ENCODE data around the gene CBX2. TPM values are rescaled to one million over a fixed set of nuclear protein-coding genes. Genes with fewer than 3 reads are reported as not detected.

CBX2 gene
- total and polyA plus RNA-seq, 8 donors, result 1.1 to 3.2 (median 2.5) TPM

GRCh38 chr17:79802736-79803420 lies 24.9 kb downstream of the CBX2 start:
- DNase-seq (no peak), ATAC-seq (no peak), FAIRE-seq (no peak)
- TF ChIP-seq, protein P1, sequence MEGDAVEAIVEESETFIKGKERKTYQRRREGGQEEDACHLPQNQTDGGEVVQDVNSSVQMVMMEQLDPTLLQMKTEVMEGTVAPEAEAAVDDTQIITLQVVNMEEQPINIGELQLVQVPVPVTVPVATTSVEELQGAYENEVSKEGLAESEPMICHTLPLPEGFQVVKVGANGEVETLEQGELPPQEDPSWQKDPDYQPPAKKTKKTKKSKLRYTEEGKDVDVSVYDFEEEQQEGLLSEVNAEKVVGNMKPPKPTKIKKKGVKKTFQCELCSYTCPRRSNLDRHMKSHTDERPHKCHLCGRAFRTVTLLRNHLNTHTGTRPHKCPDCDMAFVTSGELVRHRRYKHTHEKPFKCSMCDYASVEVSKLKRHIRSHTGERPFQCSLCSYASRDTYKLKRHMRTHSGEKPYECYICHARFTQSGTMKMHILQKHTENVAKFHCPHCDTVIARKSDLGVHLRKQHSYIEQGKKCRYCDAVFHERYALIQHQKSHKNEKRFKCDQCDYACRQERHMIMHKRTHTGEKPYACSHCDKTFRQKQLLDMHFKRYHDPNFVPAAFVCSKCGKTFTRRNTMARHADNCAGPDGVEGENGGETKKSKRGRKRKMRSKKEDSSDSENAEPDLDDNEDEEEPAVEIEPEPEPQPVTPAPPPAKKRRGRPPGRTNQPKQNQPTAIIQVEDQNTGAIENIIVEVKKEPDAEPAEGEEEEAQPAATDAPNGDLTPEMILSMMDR (IDR thresholded peaks at IDR 0.05), result no peak
- intact Hi-C loops (cut with DNase I), result loop anchor here in 1 of 3 donors (10.0 kb wide), 1 partner anchor 182 kb away; no protein-coding TSS in a partner anchor
- Histone ChIP-seq H3K27me3 (peaks cover 3 to 83% (median 28%) of the 10 kb centered on the region in 4 donors), H3K27ac (no peak overlapping the region), H3K4me3 (no peak overlapping the region), H3K4me1 (peaks cover 9 to 23% (median 22%) of the 10 kb centered on the region in 3 donors), H3K9me3 (no peaks in the 10 kb centered on the region), H3K36me3 (no peaks in the 10 kb centered on the region)
- 6 to 9% methylated on average over 31 to 57 of the region's 57 CpGs for WGBS, 2 donors

DNA sequence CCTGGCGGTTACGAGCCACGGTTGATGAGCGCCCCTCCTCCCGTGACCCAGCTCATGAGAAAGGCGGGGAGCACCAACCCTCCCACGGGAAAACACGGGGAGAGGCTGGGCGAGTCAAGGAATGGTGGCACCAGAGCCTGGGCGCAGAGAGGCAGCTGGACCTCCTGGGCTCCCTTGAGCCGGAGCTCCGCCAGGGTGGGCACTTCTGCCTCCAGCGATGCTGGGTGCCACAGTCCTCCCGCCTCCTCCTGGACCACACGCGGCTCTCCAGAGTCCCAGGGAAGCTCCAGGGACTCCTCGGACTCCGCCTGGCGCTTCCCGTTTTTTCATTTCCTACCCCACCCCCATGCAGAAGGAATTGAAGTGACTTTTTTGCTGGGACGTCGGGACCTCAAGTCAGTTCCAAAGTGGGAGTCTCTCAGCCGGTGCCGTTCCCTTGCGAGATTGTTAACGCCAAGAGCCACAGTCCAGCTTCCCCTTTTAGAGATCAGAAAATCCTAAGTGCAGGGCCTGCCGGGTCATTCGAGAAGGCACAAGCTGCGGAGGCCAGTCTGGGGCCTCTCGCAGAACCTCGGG lies 25.6 kb downstream of the CBX2 start:
- TF ChIP-seq, protein P1 (IDR thresholded peaks at IDR 0.05), result no peak
- no peak overlapping the region for H3K27ac ChIP-seq
- H3K27me3 ChIP-seq, result peaks cover 3 to 78% (median 28%) of the 10 kb centered on the region in 4 donors
- intact Hi-C loops (cut with DNase I), result loop anchor here in 1 of 3 donors (10.0 kb wide), 1 partner anchor 181 kb away; no protein-coding TSS in a partner anchor
- FAIRE-seq, result no peak
- peaks cover 3 to 18% (median 16%) of the 10 kb centered on the region in 3 donors for H3K4me1 ChIP-seq
- DNase-seq, result no peak
- H3K36me3 ChIP-seq, result no peaks in the 10 kb centered on the region
- no peak for ATAC-seq
- H3K4me3 ChIP-seq, result no peak overlapping the region
- 18 to 19% methylated on average over 31 of the region's 31 CpGs for WGBS, 2 donors
- H3K9me3 ChIP-seq, result no peaks in the 10 kb centered on the region

DNA sequence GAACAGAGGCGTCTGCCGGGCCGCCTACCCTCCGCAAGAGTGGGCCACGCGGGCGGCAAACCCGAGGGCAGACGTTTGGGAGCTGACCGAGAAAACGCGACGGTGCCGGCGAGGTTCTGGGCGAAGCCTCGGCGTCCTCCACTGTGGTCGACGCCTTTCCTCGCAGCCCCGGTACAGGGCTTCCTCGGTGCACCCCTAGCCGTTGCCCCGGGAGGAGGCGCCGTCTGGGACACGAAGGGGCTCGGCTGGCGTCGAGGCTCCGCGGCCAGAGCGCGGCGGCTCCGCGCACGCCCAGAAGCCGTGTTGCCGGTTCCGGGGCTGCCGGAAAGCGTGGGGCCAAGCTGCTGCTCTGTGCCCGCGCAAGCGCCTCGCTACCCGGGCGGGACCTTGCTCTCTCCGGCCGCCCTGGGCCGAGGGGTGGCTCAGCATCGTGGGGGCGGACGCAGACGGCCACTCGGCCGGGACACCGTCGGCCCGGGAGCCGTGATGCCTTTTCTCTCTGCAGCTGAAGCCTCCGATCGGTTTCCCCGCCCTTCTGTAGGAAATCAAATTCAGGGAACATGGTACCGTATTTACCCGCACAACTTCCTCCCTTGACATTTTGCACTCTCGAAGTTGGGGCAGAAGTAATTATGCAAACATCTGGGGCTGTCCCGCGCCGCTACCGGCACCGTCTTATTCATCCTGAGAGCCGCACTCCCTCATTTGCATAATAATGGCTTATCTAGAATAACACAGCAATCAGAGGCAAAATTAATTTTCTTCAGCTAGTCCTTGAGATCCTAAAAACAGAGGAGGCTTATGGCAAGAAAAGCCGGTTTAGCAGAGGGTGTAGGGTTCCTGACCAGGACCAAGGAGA lies 26.3 kb downstream of the CBX2 start:
- intact Hi-C loops (cut with DNase I), result loop anchor here in 1 of 3 donors (10.0 kb wide), 1 partner anchor 181 kb away; no protein-coding TSS in a partner anchor
- DNase-seq, result no peak
- Histone ChIP-seq H3K4me3 (peak overlapping the region in 1 of 4 donors; percentile 15), H3K27me3 (peaks cover 3 to 76% (median 27%) of the 10 kb centered on the region in 4 donors), H3K27ac (no peak overlapping the region), H3K9me3 (no peaks in the 10 kb centered on the region), H3K4me1 (peaks cover 0 to 12% (median 10%) of the 10 kb centered on the region in 3 donors), H3K36me3 (no peaks in the 10 kb centered on the region)
- 4% methylated on average over 67 to 76 of the region's 76 CpGs for WGBS, 2 donors
- no peak for FAIRE-seq
- ATAC-seq, result peak in 1 of 4 donors; percentile 10
- TF ChIP-seq, protein P1 (IDR thresholded peaks at IDR 0.05), result no peak

GRCh38 chr17:79804856-79805696 lies 27.1 kb downstream of the CBX2 start:
- H3K4me1 ChIP-seq, result peaks cover 0 to 16% (median 10%) of the 10 kb centered on the region in 3 donors
- ATAC-seq (no peak), DNase-seq (no peak), FAIRE-seq (no peak)
- TF ChIP-seq, protein P1 (IDR thresholded peaks at IDR 0.05), result no peak
- no peak overlapping the region for H3K27ac ChIP-seq
- peaks cover 3 to 72% (median 23%) of the 10 kb centered on the region in 4 donors for H3K27me3 ChIP-seq
- H3K4me3 ChIP-seq, result no peak overlapping the region
- H3K9me3 ChIP-seq, result no peaks in the 10 kb centered on the region
- 27% methylated on average over 22 of the region's 22 CpGs for WGBS, 2 donors
- intact Hi-C loops (cut with DNase I), result loop anchor here in 2 of 3 donors (5.0 to 10.0 kb wide), 2 partner anchors 180 to 187 kb away; no protein-coding TSS in a partner anchor
- no peaks in the 10 kb centered on the region for H3K36me3 ChIP-seq

Data from pancreas (tissue), 10 donors.